Duodenal mucosa (tissue), 2 donors: ENCODE data around the gene DNALI1.

Experiments
- H3K27ac ChIP-seq: one replicate; pipeline ENCODE4 v1.7.0; 2013; ENCODE audit warnings: low read depth, low read length
- H3K27me3 ChIP-seq, 2 donors: one replicate each; pipeline ENCODE4 v1.7.0; 2013; ENCODE audit warnings: low read length in 2 of 2, control low read depth in 1 of 2; ENCODE audit not compliant: insufficient read depth in 2 of 2, control insufficient read depth in 1 of 2
- H3K36me3 ChIP-seq, 2 donors: one replicate each; pipeline ENCODE4 v1.7.0; 2013; ENCODE audit warnings: low read length in 2 of 2, control low read depth in 1 of 2; ENCODE audit not compliant: insufficient read depth in 2 of 2, control insufficient read depth in 1 of 2
- H3K4me1 ChIP-seq, 2 donors: one replicate each; pipeline ENCODE4 v1.7.0; 2013; ENCODE audit warnings: low read length in 2 of 2, control low read depth in 1 of 2; ENCODE audit not compliant: insufficient read depth in 2 of 2, control insufficient read depth in 1 of 2
- H3K4me3 ChIP-seq, 2 donors: one replicate each; pipeline ENCODE4 v1.7.0; 2013; ENCODE audit warnings: low read length in 2 of 2, low read depth in 1 of 2
- H3K9ac ChIP-seq, 2 donors: one replicate each; pipeline ENCODE4 v1.7.0; 2013; ENCODE audit warnings: low read length in 2 of 2, low read depth in 1 of 2
- H3K9me3 ChIP-seq, 2 donors: one replicate each; pipeline ENCODE4 v1.7.0; 2013; ENCODE audit warnings: low read length in 2 of 2, control low read depth in 1 of 2; ENCODE audit not compliant: control insufficient read depth in 1 of 2

Gene DNALI1

DNA sequence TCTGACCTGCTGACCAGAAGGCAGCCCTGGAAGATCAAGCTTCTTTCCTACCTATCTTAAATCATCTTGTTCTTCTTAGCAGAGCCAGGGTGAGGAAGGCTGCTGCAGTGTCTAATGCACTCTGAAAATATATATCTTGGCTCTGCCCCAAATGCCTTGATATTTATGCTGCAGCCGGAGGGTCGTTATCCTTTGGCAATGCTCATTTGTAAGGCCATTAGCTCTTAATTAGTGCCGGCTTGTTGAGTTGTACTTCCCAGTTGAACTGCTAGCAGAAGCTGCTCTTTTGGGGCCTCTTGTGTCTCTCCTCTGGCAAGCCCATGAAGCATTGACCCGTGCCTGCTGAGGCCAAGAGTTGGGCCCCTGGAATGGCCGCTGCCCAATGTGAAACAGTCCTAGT lies 43.2 kb downstream of the DNALI1 start:
- no peak overlapping the region for H3K4me3 ChIP-seq
- H3K36me3 ChIP-seq = no peaks in the 10 kb centered on the region
- H3K9me3 ChIP-seq = no peaks in the 10 kb centered on the region
- no peak overlapping the region for H3K27ac ChIP-seq
- peaks cover 0 to 8% of the 10 kb centered on the region in 2 donors for H3K27me3 ChIP-seq
- H3K9ac ChIP-seq = no peak overlapping the region
- H3K4me1 ChIP-seq = peaks cover 7 to 9% of the 10 kb centered on the region in 2 donors

DNA sequence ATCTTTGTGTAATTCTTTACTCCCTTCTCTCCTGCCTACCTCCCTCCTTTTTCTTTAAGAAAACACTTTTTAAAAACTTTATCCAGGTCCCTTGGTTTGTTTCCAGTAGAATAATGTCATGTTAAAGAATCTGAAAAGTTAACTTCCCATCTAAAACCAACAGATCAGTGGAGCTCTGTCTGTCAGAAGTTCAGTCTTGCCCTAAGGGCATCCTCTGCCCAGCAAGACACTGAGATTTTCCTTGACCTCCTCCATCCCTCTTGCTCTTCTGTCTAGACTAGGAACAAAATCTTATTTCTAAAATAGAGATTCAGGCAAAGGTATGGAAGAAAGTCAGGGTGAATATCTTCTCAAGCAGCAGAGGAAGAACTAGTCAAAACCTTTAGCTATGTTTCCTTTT lies 44.7 kb downstream of the DNALI1 start:
- Histone ChIP-seq H3K4me3 (no peak overlapping the region), H3K9me3 (no peaks in the 10 kb centered on the region), H3K27ac (no peak overlapping the region), H3K36me3 (no peaks in the 10 kb centered on the region), H3K27me3 (peaks cover 0 to 8% of the 10 kb centered on the region in 2 donors), H3K9ac (no peak overlapping the region), H3K4me1 (peaks cover 0 to 4% of the 10 kb centered on the region in 2 donors)

DNA sequence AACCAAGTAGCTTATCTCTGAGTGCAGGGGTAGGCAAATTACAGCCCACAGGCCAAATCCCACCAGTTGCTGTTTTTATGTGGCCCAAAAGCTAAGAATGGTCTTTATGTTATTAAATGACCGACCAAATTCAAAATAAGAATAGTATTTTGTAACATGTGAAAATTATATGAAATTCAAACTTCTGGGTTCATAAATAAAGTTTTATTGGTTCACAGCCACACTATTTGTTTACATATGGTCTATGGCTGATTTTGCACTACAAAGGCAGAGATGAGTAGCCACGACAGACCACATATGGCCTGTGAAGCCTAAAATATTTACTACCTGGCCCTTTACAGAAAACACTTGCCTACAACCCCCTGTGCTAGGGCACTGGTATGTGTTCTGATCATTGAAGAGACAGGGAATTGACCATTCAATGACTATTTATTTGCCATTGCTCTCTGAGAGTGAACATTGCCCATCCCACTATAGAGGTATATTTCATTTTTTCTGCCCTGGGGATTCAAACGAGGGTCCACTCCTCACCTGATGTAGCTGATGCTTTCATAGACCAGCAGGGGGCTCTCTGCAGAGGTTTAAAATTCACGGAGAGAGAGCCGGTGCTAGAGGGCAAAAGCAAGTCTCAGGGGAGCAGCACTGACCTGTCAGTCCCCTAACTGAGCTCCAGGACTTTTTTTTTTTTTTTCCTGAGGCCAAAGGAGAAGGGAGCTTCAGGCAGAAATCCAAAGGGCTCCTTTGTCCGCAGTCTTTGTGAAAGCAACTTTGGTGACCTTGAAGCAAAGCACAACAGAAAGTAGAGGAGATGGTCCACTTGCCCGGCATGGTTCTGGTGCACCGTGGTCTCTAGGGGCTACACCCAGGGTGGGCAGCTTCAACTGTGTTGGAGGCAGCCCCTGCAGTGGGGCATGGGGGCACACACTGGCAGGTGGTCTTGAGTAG lies 46.3 kb downstream of the DNALI1 start:
- H3K9me3 ChIP-seq = no peaks in the 10 kb centered on the region
- no peaks in the 10 kb centered on the region for H3K36me3 ChIP-seq
- peaks cover 0 to 14% of the 10 kb centered on the region in 2 donors for H3K27me3 ChIP-seq
- H3K4me1 ChIP-seq = peaks cover 0 to 4% of the 10 kb centered on the region in 2 donors
- no peak overlapping the region for H3K4me3 ChIP-seq
- no peak overlapping the region for H3K27ac ChIP-seq
- H3K9ac ChIP-seq = no peak overlapping the region

DNA sequence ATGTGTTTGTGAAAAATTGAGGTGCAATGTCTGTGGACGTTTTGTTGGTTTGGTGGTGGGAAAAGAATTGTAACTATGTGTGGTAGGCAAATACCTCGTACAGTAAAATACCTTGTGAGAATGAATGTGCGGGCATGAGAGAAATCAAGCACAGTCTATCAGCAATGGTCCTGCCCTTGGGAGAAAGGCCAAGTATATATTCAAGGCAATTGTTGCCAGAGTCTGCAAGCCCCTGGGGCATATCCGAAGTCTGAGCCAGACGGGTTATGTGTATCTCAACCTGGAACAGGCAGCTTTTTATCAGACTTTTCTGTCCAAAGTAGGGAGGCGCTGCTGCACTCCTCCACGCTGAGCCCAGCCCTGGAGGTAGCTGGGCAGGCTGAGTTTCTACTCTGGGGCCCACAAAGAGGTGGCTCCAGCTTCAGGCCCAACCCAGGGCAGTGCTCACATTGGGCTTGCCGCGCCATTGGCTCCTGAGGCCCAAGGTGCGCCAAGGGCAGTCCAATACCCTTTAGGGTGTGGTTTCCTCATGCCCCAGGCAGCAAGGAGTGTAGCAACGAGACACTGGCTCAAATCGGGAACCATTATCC lies 48.4 kb downstream of the DNALI1 start:
- Histone ChIP-seq H3K9ac (no peak overlapping the region), H3K27me3 (peaks cover 0 to 14% of the 10 kb centered on the region in 2 donors), H3K36me3 (no peaks in the 10 kb centered on the region), H3K4me1 (peaks cover 0 to 4% of the 10 kb centered on the region in 2 donors), H3K9me3 (no peaks in the 10 kb centered on the region), H3K4me3 (no peak overlapping the region), H3K27ac (no peak overlapping the region)

DNA sequence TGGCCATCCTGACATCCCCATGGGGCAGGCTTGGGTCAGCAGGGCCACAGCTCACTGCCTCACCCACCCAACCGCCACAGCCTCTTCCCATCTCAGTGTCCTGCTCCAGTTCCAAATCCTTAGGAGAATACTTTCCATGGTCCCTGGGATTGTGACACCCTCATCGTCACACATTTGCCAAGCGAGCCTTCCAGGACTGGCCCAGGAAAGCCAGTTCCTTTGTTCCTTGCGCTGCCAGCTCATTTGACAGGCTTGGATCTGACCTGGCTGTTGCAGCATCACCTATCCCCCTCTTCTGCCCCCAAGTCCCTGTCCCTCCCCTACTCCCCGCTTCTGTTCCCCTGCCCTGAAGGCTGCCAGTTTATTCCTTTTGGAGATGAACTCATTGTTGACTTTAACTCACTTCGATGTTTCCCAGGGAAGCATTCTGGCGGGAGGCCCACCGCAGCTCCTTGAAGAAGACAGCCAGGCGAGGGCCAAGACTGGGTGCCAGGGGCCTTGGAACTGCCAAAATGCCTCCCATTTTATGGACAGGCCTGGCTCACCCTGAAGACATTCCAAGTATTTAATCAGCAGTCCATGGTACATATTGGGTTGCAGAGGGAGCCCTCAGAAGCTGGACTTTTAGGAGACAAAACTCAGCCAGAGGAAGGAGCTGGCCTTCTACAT lies 49.2 kb downstream of the DNALI1 start:
- Histone ChIP-seq H3K27me3 (peaks cover 0 to 14% of the 10 kb centered on the region in 2 donors), H3K9ac (no peak overlapping the region), H3K4me1 (peaks cover 0 to 4% of the 10 kb centered on the region in 2 donors), H3K36me3 (no peaks in the 10 kb centered on the region), H3K9me3 (no peaks in the 10 kb centered on the region), H3K4me3 (no peak overlapping the region), H3K27ac (no peak overlapping the region)

DNA sequence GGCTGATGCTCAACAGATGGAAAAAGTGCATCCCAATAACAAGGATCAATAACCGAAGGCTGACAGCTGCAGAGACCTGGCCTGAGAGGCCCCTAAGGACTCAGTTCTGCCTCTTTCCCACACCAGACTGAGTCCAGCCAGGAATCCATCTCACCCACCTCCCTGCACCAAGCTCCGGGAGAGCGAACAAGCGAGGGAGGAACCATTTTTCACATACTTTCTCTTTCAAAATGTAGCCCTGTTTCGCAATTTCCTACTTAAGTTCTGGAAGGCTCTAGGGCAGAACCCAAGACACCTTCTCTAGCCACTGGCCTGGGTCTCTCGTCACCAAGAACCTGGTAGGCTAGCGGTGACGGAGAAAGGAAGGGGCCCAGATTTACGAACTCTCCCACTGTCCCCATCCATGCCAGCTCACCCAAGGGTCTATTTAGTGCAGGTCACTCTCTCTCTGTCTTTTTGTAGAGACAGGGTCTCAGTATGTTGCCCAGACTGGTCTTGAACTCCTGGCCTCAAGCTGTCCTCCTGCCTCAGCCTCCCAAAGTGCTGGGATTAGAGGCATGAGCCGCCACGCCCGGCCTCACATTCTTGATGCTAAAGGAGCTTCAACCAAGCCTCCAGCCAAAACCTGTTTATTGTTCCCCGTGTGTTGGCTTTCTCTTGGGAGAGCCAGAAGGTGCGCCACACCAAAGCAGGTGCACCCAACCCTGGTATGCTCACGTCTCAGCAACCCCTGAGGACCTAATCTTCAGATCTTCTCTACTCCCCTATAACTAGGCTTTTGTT lies 49.9 kb downstream of the DNALI1 start:
- Histone ChIP-seq H3K36me3 (no peaks in the 10 kb centered on the region), H3K9me3 (no peaks in the 10 kb centered on the region), H3K4me3 (no peak overlapping the region), H3K27ac (no peak overlapping the region), H3K27me3 (peaks cover 0 to 14% of the 10 kb centered on the region in 2 donors), H3K4me1 (peaks cover 0 to 4% of the 10 kb centered on the region in 2 donors), H3K9ac (no peak overlapping the region)

DNA sequence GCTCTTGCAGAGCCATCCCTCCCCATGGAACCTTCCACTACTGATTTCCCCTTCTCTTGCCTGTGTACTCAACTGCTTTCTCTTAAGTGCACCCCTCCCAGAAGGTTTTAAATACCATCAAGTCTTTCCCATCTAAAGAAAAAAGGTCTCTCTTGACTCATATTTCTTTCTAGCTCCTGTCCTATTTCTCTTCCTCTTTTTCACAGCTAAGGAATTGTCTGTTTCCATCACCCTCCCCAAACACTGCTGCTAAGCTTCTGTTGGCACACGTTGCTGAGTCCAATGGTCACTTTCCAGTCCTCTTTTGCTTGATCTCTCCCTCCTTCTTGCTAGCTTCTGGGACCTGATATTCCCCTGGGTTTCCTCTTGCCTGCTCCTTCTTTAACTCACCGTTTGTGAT lies 52.3 kb downstream of the DNALI1 start:
- Histone ChIP-seq H3K9ac (no peak overlapping the region), H3K9me3 (no peaks in the 10 kb centered on the region), H3K27ac (no peak overlapping the region), H3K4me3 (no peak overlapping the region), H3K4me1 (no peaks in the 10 kb centered on the region), H3K36me3 (no peaks in the 10 kb centered on the region), H3K27me3 (peaks cover 2 to 7% of the 10 kb centered on the region in 2 donors)

DNA sequence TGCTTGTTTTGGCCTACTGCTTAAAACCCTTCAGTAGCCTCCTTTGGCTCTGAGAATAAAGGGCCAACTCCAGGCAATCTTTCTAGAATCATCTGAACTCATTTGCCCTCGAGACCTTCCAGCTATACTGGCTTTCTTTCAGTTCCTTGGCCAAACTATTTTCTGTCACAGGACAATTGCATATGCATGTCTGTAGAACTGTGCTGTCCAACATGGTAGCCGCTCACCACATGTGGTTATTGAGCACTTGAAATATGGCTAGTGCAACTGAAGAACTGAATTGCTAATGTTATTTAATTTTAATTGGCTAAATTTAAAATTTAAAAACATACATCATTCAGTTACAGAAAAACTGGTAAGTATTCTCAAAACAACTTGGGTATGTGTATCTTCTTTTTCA lies 53.3 kb downstream of the DNALI1 start:
- Histone ChIP-seq H3K27ac (no peak overlapping the region), H3K27me3 (peaks cover 2 to 5% of the 10 kb centered on the region in 2 donors), H3K4me3 (no peak overlapping the region), H3K4me1 (no peaks in the 10 kb centered on the region), H3K36me3 (no peaks in the 10 kb centered on the region), H3K9me3 (no peaks in the 10 kb centered on the region), H3K9ac (no peak overlapping the region)

DNA sequence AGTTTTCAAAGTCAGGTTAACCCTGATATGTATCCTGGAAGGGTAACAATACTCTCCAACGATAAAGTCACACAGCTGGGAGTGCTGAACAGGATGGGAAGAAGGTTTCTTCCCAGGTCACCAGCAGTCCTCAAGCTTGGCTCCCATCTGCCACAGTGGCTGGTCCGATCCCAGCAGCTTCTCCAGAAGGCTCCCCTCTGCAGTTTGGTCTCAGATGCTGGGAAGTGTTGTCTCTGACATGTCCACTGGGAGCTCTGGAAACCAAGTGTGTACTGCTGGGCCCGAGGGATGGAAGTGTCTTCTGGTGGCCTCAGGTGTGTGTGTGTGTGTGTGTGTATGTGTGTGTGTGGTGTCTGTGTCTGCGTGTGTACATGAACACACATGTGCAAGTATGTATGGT lies 55.4 kb downstream of the DNALI1 start:
- no peaks in the 10 kb centered on the region for H3K4me1 ChIP-seq
- H3K27me3 ChIP-seq = peaks cover 12 to 18% of the 10 kb centered on the region in 2 donors
- no peak overlapping the region for H3K4me3 ChIP-seq
- no peaks in the 10 kb centered on the region for H3K36me3 ChIP-seq
- no peaks in the 10 kb centered on the region for H3K9me3 ChIP-seq
- no peak overlapping the region for H3K27ac ChIP-seq
- H3K9ac ChIP-seq = no peak overlapping the region
